HEK293 (cell line): Measurements from ENCODE around the gene RAD54L.

Experiments used
- CTCF ChIA-PET: fragments of 350-600 bp; formaldehyde crosslinking; extraction: SDS; loops from one replicate; lab custom pipeline; 2021; ENCODE audit warnings: antibody characterized with exemption; lab: Yijun Ruan, JAX
- POLR2A ChIA-PET: fragments of 300-600 bp; formaldehyde crosslinking; extraction: SDS; loops from one replicate; lab custom pipeline; 2020; ENCODE audit warnings: antibody characterized with exemption, inconsistent platforms; lab: Yijun Ruan, JAX
- H3K27ac ChIP-seq: fragments of 200-500 bp; sonication (Bioruptor generic); 2 replicates; pipeline ENCODE4 v1.5.1; 2014; ENCODE audit warnings: low read depth, low read length, control low read depth, inconsistent platforms; ENCODE audit errors: extremely low read depth
- H3K36me3 ChIP-seq, 2 experiments: fragments of 200-500 bp in 1 of 2; sonication (Bioruptor generic) in 1 of 2; 1 replicate in 1 of 2; 2 replicates in 1 of 2; pipeline ENCODE4 v1.5.1; 2014 to 2017; ENCODE audit warnings: inconsistent platforms in 2 of 2, low read length in 2 of 2; ENCODE audit not compliant: control insufficient read depth in 2 of 2, insufficient read depth in 1 of 2
- H3K4me1 ChIP-seq: fragments of 200-500 bp; sonication (Bioruptor generic); 2 replicates; pipeline ENCODE4 v1.5.1; 2014; ENCODE audit warnings: mild to moderate bottlenecking, low read length, inconsistent platforms; ENCODE audit not compliant: control insufficient read depth, insufficient read depth
- H3K4me3 ChIP-seq: 2 replicates; pipeline ENCODE4 v1.5.1; 2011; ENCODE audit warnings: low read depth, mild to moderate bottlenecking, control low read depth, low read length, moderate library complexity
- H3K9me3 ChIP-seq: fragments of 200-500 bp; sonication (Bioruptor generic); 2 replicates; pipeline ENCODE4 v1.5.1; 2014; ENCODE audit warnings: low read depth, low read length, inconsistent platforms; ENCODE audit not compliant: control insufficient read depth, insufficient read depth
- HIC1 ChIP-seq: fragments of 450-650 bp; formaldehyde crosslinking; IDR thresholded peaks from 2 replicates; pipeline ENCODE4 v1.5.1; 2016; ENCODE audit warnings: missing biosample characterization, missing genetic modification characterization
- OSR2 ChIP-seq: fragments of 450-650 bp; formaldehyde crosslinking; IDR thresholded peaks from 2 replicates; pipeline ENCODE4 v1.5.1; 2016; ENCODE audit warnings: missing biosample characterization, missing genetic modification characterization
- PRDM10 ChIP-seq: fragments of 450-650 bp; formaldehyde crosslinking; IDR thresholded peaks from 2 replicates; pipeline ENCODE4 v1.5.1; 2016; ENCODE audit warnings: missing biosample characterization, missing genetic modification characterization
- ZNF114 ChIP-seq: fragments of 450-650 bp; formaldehyde crosslinking; IDR thresholded peaks from 2 replicates; pipeline ENCODE4 v1.5.0; 2017; ENCODE audit warnings: missing biosample characterization, missing genetic modification characterization
- ZNF121 ChIP-seq: fragments of 450-650 bp; formaldehyde crosslinking; IDR thresholded peaks from 2 replicates; pipeline ENCODE4 v1.5.1; 2016; ENCODE audit warnings: missing biosample characterization, missing genetic modification characterization
- ZNF138 ChIP-seq: fragments of 450-650 bp; formaldehyde crosslinking; IDR thresholded peaks from 2 replicates; pipeline ENCODE4 v1.5.1; 2016; ENCODE audit warnings: missing biosample characterization, missing genetic modification characterization, borderline replicate concordance
- ZNF366 ChIP-seq: fragments of 450-650 bp; formaldehyde crosslinking; conservative IDR thresholded peaks from 2 replicates; pipeline ENCODE4 v1.5.1; 2016; ENCODE audit warnings: missing biosample characterization, missing genetic modification characterization
- ZNF426 ChIP-seq: fragments of 450-650 bp; formaldehyde crosslinking; IDR thresholded peaks from 2 replicates; pipeline ENCODE4 v1.5.1; 2017; ENCODE audit warnings: missing biosample characterization, missing genetic modification characterization, mild to moderate bottlenecking, inconsistent platforms, moderate library complexity
- ZNF600 ChIP-seq: fragments of 450-650 bp; formaldehyde crosslinking; IDR thresholded peaks from 2 replicates; pipeline ENCODE4 v1.5.1; 2016; ENCODE audit warnings: missing biosample characterization, missing genetic modification characterization
- ZNF660 ChIP-seq: fragments of 450-650 bp; IDR thresholded peaks from 2 replicates; pipeline ENCODE4 v1.5.1; 2018; ENCODE audit warnings: missing biosample characterization, mild to moderate bottlenecking, missing genetic modification characterization
- ZNF701 ChIP-seq: fragments of 450-650 bp; formaldehyde crosslinking; IDR thresholded peaks from 2 replicates; pipeline ENCODE4 v1.5.1; 2016; ENCODE audit warnings: missing biosample characterization, missing genetic modification characterization
- ZNF704 ChIP-seq: fragments of 450-650 bp; formaldehyde crosslinking; IDR thresholded peaks from 2 replicates; pipeline ENCODE4 v1.5.1; 2016; ENCODE audit warnings: missing biosample characterization, missing genetic modification characterization
- ZXDB ChIP-seq: fragments of 450-650 bp; formaldehyde crosslinking; IDR thresholded peaks from 2 replicates; pipeline ENCODE4 v1.5.1; 2016; ENCODE audit warnings: missing biosample characterization, missing genetic modification characterization
- TF ChIP-seq, protein P1 (sequence below): fragments of 450-650 bp; formaldehyde crosslinking; IDR thresholded peaks from 2 replicates; pipeline ENCODE4 v1.5.1; 2016; ENCODE audit warnings: missing biosample characterization, missing genetic modification characterization
- TF ChIP-seq, protein P2 (sequence below): fragments of 450-650 bp; formaldehyde crosslinking; optimal IDR thresholded peaks from 2 replicates; pipeline ENCODE3; 2016; ENCODE audit warnings: missing biosample characterization, mild to moderate bottlenecking, missing genetic modification characterization
- TF ChIP-seq, protein P3 (sequence below): fragments of 450-650 bp; formaldehyde crosslinking; IDR thresholded peaks from 2 replicates; pipeline ENCODE4 v1.5.1; 2016; ENCODE audit warnings: missing biosample characterization, missing genetic modification characterization
- TF ChIP-seq, protein P4 (sequence below): fragments of 450-650 bp; formaldehyde crosslinking; IDR thresholded peaks from 2 replicates; pipeline ENCODE4 v1.5.1; 2016; ENCODE audit warnings: missing biosample characterization, missing genetic modification characterization, low read depth

The RAD54L gene

GRCh38 chr1:46289976-46290375 lies 42.4 kb downstream of the RAD54L start (continued):
- TF ChIP-seq HIC1 (tag by site-specific recombination) (no peak), ZNF426 (tag by site-specific recombination) (no peak), ZNF114 (tag by site-specific recombination) (no peak), ZNF121 (tag by site-specific recombination) (no peak), ZNF701 (tag by site-specific recombination) (no peak)
- TF ChIP-seq, protein P1, sequence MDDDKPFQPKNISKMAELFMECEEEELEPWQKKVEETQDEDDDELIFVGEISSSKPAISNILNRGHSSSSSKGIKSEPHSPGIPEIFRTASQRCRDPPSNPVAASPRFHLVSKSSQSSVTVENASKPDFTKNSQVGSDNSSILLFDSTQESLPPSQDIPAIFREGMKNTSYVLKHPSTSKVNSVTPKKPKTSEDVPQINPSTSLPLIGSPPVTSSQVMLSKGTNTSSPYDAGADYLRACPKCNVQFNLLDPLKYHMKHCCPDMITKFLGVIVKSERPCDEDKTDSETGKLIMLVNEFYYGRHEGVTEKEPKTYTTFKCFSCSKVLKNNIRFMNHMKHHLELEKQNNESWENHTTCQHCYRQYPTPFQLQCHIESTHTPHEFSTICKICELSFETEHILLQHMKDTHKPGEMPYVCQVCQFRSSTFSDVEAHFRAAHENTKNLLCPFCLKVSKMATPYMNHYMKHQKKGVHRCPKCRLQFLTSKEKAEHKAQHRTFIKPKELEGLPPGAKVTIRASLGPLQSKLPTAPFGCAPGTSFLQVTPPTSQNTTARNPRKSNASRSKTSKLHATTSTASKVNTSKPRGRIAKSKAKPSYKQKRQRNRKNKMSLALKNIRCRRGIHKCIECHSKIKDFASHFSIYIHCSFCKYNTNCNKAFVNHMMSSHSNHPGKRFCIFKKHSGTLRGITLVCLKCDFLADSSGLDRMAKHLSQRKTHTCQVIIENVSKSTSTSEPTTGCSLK (tag by site-specific recombination), result no peak
- TF ChIP-seq, protein P2, sequence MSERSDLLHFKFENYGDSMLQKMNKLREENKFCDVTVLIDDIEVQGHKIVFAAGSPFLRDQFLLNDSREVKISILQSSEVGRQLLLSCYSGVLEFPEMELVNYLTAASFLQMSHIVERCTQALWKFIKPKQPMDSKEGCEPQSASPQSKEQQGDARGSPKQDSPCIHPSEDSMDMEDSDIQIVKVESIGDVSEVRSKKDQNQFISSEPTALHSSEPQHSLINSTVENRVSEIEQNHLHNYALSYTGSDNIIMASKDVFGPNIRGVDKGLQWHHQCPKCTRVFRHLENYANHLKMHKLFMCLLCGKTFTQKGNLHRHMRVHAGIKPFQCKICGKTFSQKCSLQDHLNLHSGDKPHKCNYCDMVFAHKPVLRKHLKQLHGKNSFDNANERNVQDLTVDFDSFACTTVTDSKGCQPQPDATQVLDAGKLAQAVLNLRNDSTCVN (tag by site-specific recombination), result no peak

DNA sequence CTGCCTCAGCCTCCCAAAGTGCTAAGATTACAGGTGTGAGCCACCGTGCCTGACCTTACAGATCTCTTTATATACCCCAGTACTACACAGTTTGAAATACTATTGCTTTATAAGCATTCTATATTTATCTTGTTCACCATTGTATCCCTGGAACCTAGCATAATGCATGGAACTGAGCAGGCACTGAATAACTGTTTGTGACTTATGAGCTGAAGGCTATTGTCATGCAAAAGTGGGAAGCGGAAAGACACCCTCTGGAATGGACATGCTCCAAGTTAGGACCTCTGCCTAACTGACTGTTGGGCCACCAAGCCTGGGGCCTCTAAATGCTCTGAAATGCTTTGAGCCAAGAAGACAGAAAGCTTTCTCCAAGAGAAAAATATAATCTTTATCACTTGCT lies 47.7 kb downstream of the RAD54L start:
- CTCF ChIA-PET, result interaction anchor here (1.3 kb wide), 1 partner anchor 53 kb away, joined by 3 read pairs; no protein-coding TSS in a partner anchor
- no peak overlapping the region for H3K4me3 ChIP-seq
- H3K4me1 ChIP-seq, result no peaks in the 10 kb centered on the region
- no peaks in the 10 kb centered on the region for H3K9me3 ChIP-seq
- peaks cover 30 to 74% of the 10 kb centered on the region in 2 experiments for H3K36me3 ChIP-seq
- no peak for TF ChIP-seq ZNF704
- TF ChIP-seq, all 188 proteins: peak for 0
- POLR2A ChIA-PET, result interaction anchor here (2.2 kb wide), 1 partner anchor 10 kb away, joined by 7 read pairs; no protein-coding TSS in a partner anchor
- no peak overlapping the region for H3K27ac ChIP-seq

DNA sequence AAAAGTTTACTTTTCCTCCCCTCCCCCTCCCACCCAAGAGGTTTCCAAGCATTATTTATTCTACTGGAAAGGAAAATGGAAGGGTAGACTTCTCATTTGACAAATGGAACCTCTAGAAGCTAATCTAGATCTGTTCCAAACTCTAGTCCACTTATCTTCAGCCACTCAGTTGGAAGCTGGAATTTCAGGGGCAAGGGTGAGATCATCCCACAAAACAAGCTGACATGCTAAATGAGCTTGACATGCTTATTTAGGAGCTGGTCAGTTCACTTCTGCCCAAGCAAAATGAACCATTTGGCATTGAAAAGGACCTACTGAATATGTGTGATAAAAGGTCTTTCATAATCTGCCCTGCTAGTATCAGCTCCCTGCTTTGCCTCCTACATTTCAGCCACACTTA lies 50.8 kb downstream of the RAD54L start:
- ChIA-PET CTCF (no interaction called here), POLR2A (interaction anchor here (0.6 to 2.9 kb wide), 5 partner anchors 12 to 1485 kb away, joined by 3 to 10 read pairs (median 7); partner anchors contain the start of gene RAD54L)
- Histone ChIP-seq H3K4me1 (no peaks in the 10 kb centered on the region), H3K27ac (no peak overlapping the region), H3K4me3 (no peak overlapping the region), H3K36me3 (peaks cover 26 to 56% of the 10 kb centered on the region in 2 experiments), H3K9me3 (no peaks in the 10 kb centered on the region)
- TF ChIP-seq ZNF366 (tag by site-specific recombination) (peak; percentile 53), ZNF138 (tag by site-specific recombination) (no peak), PRDM10 (tag by site-specific recombination) (no peak), ZNF660 (0 out of 2 replicates have a peak, but pooled peaks have one; percentile 24), ZXDB (tag by site-specific recombination) (peak; percentile 46; the same call in 1 of the 2 replicates), OSR2 (tag by site-specific recombination) (peak; percentile 68), ZNF600 (tag by site-specific recombination) (peak; percentile 52)
- TF ChIP-seq, protein P3, sequence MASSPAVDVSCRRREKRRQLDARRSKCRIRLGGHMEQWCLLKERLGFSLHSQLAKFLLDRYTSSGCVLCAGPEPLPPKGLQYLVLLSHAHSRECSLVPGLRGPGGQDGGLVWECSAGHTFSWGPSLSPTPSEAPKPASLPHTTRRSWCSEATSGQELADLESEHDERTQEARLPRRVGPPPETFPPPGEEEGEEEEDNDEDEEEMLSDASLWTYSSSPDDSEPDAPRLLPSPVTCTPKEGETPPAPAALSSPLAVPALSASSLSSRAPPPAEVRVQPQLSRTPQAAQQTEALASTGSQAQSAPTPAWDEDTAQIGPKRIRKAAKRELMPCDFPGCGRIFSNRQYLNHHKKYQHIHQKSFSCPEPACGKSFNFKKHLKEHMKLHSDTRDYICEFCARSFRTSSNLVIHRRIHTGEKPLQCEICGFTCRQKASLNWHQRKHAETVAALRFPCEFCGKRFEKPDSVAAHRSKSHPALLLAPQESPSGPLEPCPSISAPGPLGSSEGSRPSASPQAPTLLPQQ (tag by site-specific recombination), result no peak
- TF ChIP-seq, protein P4, sequence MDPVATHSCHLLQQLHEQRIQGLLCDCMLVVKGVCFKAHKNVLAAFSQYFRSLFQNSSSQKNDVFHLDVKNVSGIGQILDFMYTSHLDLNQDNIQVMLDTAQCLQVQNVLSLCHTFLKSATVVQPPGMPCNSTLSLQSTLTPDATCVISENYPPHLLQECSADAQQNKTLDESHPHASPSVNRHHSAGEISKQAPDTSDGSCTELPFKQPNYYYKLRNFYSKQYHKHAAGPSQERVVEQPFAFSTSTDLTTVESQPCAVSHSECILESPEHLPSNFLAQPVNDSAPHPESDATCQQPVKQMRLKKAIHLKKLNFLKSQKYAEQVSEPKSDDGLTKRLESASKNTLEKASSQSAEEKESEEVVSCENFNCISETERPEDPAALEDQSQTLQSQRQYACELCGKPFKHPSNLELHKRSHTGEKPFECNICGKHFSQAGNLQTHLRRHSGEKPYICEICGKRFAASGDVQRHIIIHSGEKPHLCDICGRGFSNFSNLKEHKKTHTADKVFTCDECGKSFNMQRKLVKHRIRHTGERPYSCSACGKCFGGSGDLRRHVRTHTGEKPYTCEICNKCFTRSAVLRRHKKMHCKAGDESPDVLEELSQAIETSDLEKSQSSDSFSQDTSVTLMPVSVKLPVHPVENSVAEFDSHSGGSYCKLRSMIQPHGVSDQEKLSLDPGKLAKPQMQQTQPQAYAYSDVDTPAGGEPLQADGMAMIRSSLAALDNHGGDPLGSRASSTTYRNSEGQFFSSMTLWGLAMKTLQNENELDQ (tag by site-specific recombination), result no peak
